Stimulated activated CD4-positive, alpha-beta T cell treated with anti-CD3 and anti-CD28 coated beads, Interleukin-15, amount 100 ng/mL, for 24 hours (primary cell): ENCODE data around the gene BCLAF1.
"Not testable (repeated sequence)": the region's sequence is repeated elsewhere in the genome, so short reads cannot be mapped to it uniquely, and the experiment has no call there.

Experiments used
- DNase-seq: peaks from one replicate; pipeline ENCODE4 v3.0.0-alpha.2; 2020

The BCLAF1 gene

GRCh38 chr6:136289579-136290409 lies at the start of gene BCLAF1:
Gene BCLAF1, minus strand, starts transcription at chr6:136289846. Its CDS starts 9,980 bp downstream, at chr6:136279866.
- peak; percentile 99 for DNase-seq

DNA sequence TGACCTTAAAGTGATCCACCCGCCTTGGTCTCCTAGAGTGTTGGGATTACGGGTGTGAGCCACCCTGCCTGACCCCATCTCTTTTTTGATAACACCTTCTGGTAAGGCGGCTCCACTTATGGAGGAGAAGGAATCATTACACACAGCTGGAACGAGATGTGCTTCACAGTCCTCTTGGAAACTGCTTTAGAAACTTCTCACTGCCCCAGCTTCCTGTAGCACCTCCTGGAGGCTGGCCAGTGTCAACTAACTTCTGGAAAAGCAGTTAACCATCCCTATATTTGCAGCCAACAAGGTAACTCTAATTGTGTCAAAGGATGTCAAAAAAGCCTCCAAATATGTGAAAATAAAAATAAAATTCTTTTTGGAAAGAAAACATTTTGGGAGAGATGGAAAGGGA lies 48.8 kb upstream of the BCLAF1 start:
- DNase-seq, result no peak

GRCh38 chr6:136337606-136338005 lies 48.0 kb upstream of the BCLAF1 start:
- no peak for DNase-seq

DNA sequence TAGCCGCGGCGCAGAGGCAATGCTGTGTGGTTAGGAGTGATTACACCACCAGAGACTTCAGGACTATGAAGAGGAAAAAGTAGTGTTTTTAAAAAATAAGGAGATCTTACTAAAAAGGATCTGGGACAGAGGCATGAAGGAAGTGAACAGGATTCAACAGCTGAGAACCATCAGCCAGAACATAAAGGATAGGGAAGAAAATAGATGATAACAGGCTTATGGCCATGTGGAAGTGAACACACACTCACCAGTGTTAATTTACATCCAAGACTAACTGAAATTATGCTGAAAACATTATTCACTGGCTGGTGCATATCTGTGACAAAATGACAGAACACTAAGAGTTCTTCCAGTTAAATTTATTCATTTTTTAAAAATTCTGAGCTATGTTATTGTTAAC lies 47.5 kb upstream of the BCLAF1 start:
- no peak for DNase-seq

GRCh38 chr6:136335736-136336363 lies 46.2 kb upstream of the BCLAF1 start:
- no peak for DNase-seq

DNA sequence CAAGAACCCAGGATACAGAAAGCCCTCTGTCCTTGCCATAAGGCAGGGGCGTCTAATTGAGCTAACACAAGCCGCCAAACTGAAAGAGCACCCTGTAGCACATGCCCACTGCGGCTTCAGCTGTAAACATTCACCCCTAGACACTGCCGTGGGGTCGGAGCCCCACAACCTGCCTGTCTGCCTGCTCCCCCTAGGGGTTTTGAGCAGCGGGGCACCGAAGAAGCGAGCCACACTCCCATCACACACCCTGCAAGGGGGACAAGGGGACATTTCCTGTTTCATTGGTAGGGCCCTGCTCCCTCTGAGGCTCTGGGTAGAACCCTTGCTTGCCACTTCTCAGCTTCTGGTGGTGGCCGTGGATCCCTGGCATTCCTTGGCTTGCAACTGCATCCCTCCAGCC lies 45.2 kb upstream of the BCLAF1 start:
- peak; percentile 11 for DNase-seq

GRCh38 chr6:136334465-136334846 lies 44.8 kb upstream of the BCLAF1 start:
- no peak for DNase-seq

GRCh38 chr6:136333824-136334464 lies 44.3 kb upstream of the BCLAF1 start:
- DNase-seq, result no peak

DNA sequence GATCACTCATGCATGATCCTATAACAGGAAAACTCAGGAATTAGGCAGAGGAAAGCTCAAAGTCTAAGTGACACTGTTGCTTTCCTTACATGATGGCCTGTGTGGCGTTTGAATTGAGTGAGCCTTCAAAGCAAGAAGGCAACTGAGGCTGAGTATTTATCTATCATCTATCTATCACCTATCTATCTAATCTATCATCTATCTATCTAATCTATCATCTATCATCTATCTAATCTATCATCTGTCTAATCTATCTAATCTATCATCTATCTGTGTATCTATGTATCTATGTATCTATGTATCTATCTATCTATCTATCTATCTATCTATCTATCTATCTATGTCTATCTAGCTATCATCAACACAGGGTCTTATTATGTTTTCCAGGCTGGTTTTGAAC lies 41.8 kb upstream of the BCLAF1 start:
- DNase-seq, result no peak

- no peak for DNase-seq
These were observed 41.0 kb upstream of the BCLAF1 start for GRCh38 chr6:136330634-136331033.

- no peak for DNase-seq
These were observed 36.5 kb upstream of the BCLAF1 start for GRCh38 chr6:136326038-136326553.

GRCh38 chr6:136324686-136325380 lies 35.2 kb upstream of the BCLAF1 start:
- no peak for DNase-seq

DNA sequence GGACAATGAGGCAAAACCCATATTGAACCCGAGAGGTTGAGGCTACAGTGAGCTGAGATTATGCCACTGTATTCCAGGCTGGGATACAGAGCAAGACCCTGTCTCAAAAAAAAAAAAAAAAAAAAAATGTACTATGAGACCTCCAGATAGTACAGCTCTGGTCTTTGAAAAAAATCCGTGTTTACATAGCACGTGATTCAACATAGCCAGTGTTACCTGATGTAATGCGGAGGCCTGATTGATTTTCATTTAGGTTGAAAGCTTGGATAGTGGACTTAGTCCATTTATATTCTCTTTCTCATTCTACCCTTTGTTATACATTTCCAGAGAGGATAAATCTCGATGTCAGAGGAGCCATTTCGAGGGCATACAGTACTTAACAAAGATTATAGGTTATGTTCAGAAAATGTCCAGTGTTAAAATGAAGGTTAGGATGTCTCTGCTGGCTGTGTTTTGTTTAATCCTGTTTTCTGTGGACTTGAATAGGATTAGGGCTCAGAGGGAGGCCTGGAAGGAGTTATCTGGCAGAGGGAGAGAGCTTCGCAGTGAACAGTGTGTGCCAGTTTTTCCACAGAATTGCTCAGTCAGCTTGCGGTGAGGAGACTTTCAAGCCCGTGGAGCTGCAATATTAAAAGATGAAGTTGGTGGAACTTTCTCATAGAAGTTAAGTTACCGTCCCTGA lies 33.9 kb upstream of the BCLAF1 start:
- no peak for DNase-seq

DNA sequence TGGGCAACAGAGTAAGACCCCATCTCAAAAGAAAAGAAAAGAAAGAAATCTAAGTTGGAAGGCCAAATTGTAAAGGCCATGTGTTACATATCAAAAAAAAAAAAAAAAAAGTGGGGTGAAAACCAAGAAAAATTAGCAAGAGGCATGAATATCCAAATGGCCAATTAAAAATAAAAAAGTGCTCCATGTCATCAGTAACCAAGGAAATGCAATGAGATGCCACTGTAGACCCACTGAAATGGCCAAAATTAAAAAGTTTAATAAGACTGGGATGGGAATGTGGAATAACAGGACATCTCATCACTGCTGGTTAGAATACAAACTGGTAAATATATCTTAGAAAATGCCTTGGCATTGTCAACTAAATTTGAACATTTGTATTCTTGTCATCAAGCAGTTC lies 30.1 kb upstream of the BCLAF1 start:
- no peak for DNase-seq

DNA sequence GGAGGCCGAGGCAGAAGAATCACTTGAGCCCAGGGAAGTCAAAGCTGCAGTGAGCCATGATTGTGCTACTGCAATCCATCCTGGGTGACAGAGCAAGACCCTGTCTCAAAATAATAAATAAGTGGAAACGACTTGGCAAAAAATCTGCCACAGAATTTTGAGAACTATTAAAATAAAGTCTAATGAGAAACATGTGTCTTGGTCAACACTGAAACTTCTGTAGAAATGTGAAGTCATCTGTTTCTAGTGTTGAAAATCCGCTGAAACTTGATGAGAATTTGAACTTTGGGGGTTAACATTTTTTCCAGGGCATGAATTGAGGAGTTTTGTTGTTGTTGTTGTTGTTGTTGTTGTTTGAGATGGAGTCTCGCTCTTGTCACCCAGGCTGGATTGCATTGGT lies 29.0 kb upstream of the BCLAF1 start:
- DNase-seq, result no peak

GRCh38 chr6:136317971-136318370 lies 28.3 kb upstream of the BCLAF1 start:
- DNase-seq, result no peak

- DNase-seq, result peak; percentile 59
These were observed 27.5 kb upstream of the BCLAF1 start for GRCh38 chr6:136317021-136317694.

DNA sequence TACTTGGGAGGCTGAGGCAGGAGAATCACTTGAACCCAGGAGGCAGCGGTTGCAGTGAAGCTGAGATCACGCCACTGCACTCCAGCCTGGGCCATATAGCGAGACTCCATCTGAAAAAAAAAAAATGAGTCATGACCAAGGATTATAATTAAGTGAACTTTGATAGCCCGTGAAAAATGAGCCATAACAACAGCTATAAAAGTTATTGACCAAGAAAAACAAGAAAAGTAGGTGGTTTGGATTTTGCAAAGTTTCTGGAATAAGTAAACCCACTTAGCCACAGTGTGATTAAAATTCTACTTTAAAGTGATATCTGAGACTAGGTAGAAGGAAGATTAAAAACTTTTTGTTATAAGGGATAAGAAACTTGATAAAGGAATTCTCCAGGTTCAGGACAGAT lies 25.9 kb upstream of the BCLAF1 start:
- no peak for DNase-seq

GRCh38 chr6:136312975-136313374 lies 23.3 kb upstream of the BCLAF1 start:
- DNase-seq, result no peak

GRCh38 chr6:136309729-136310311 lies 20.2 kb upstream of the BCLAF1 start:
- DNase-seq, result no peak

GRCh38 chr6:136309171-136309570 lies 19.5 kb upstream of the BCLAF1 start:
- no peak for DNase-seq

DNA sequence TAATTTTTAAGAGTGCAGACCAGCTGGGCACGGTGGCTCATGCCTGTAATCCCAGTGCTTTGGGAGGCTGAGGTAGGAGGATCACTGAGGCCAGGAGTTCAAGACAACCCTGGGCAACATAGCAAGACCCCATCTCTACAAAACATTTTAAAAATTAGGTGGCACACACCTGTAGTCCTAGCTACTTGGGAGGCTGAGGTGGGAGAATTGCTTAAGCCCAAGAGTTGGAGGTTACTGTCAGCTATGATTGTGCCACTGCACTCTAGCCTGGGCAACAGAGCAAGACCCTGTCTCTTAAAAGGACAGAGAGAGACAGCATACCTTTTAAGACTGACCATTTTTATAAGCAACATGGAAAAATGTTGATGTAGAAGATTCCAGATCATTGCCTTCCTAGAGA lies 18.8 kb upstream of the BCLAF1 start:
- DNase-seq, result not testable (repeated sequence)
